NOMO-1 treated with dmso at 0.1 percent for 144 hours (cell line): ENCODE results near the gene TBC1D5.
A peak's percentile ranks its signal among the peaks of the same experiment; 100 is the strongest.
"Not testable (repeated sequence)": the region's sequence is repeated elsewhere in the genome, so short reads cannot be mapped to it uniquely, and the experiment has no call there.

Experiments
- DNase-seq: peaks from one replicate; lab custom pipeline; 2025; ENCODE audit not compliant: unreplicated experiment; lab: John Stamatoyannopoulos, UW

The TBC1D5 gene

GRCh38 chr3:17749281-17749680, 6.8 kb upstream of the TBC1D5 start:
- DNase-seq: no peak

GRCh38 chr3:17747890-17748247, 5.4 kb upstream of the TBC1D5 start:
- no peak for DNase-seq

- DNase-seq: no peak
These were observed 4.9 kb upstream of the TBC1D5 start for GRCh38 chr3:17747174-17747889.

GRCh38 chr3:17745894-17746293, 3.5 kb upstream of the TBC1D5 start:
- no peak for DNase-seq

- no peak for DNase-seq
These were observed 2.9 kb upstream of the TBC1D5 start for GRCh38 chr3:17745301-17745700.

- DNase-seq: no peak
These were observed 2.3 kb upstream of the TBC1D5 start for GRCh38 chr3:17744693-17745092.

GRCh38 chr3:17743658-17743995, 1.2 kb upstream of the TBC1D5 start:
- DNase-seq: no peak

- no peak for DNase-seq
These were observed 638 bp upstream of the TBC1D5 start for GRCh38 chr3:17742880-17743657.

GRCh38 chr3:17741621-17742101, 770 bp downstream of the TBC1D5 start:
- peak; percentile 66 for DNase-seq

- DNase-seq: no peak
These were observed 1.7 kb downstream of the TBC1D5 start for GRCh38 chr3:17740721-17741141.

GRCh38 chr3:17738921-17739320, 3.5 kb downstream of the TBC1D5 start:
- no peak for DNase-seq

- DNase-seq: no peak
These were observed 4.2 kb downstream of the TBC1D5 start for GRCh38 chr3:17738219-17738618.

GRCh38 chr3:17737591-17737990, 4.8 kb downstream of the TBC1D5 start:
- no peak for DNase-seq

GRCh38 chr3:17735362-17735761, 7.1 kb downstream of the TBC1D5 start:
- not testable (repeated sequence) for DNase-seq

- no peak for DNase-seq
These were observed 8.7 kb downstream of the TBC1D5 start for GRCh38 chr3:17733768-17734167.

- no peak for DNase-seq
These were observed 9.2 kb downstream of the TBC1D5 start for GRCh38 chr3:17733215-17733614.

- DNase-seq: no peak
These were observed 12.0 kb downstream of the TBC1D5 start for GRCh38 chr3:17730318-17730967.

- no peak for DNase-seq
These were observed 16.1 kb downstream of the TBC1D5 start for GRCh38 chr3:17726313-17726712.

- not testable (repeated sequence) for DNase-seq
These were observed 16.6 kb downstream of the TBC1D5 start for GRCh38 chr3:17725844-17726243.

- DNase-seq: no peak
These were observed 17.5 kb downstream of the TBC1D5 start for GRCh38 chr3:17724948-17725347.

GRCh38 chr3:17724122-17724521, 18.3 kb downstream of the TBC1D5 start:
- DNase-seq: no peak

GRCh38 chr3:17717411-17717810, 25.0 kb downstream of the TBC1D5 start:
- DNase-seq: no peak
